GM12864 (cell line): Measurements from ENCODE around the gene TGIF1.
A peak's percentile ranks its signal among the peaks of the same experiment; 100 is the strongest.

Experiments
- DNase-seq: peaks from one replicate; pipeline ENCODE4 v3.0.0-alpha.2; 2011; ENCODE audit warnings: low read depth
- H3K4me3 ChIP-seq: 2 replicates; pipeline ENCODE4 v1.5.1; 2011; ENCODE audit warnings: mild to moderate bottlenecking, low read depth, low read length, control low read depth
- TF ChIP-seq, protein P1 (sequence below): IDR thresholded peaks from 2 replicates; pipeline ENCODE4 v1.5.1; 2011; ENCODE audit warnings: low read depth, mild to moderate bottlenecking, moderate library complexity, low read length, control low read depth, inconsistent platforms; ENCODE audit errors: missing control alignments

The TGIF1 gene

DNA sequence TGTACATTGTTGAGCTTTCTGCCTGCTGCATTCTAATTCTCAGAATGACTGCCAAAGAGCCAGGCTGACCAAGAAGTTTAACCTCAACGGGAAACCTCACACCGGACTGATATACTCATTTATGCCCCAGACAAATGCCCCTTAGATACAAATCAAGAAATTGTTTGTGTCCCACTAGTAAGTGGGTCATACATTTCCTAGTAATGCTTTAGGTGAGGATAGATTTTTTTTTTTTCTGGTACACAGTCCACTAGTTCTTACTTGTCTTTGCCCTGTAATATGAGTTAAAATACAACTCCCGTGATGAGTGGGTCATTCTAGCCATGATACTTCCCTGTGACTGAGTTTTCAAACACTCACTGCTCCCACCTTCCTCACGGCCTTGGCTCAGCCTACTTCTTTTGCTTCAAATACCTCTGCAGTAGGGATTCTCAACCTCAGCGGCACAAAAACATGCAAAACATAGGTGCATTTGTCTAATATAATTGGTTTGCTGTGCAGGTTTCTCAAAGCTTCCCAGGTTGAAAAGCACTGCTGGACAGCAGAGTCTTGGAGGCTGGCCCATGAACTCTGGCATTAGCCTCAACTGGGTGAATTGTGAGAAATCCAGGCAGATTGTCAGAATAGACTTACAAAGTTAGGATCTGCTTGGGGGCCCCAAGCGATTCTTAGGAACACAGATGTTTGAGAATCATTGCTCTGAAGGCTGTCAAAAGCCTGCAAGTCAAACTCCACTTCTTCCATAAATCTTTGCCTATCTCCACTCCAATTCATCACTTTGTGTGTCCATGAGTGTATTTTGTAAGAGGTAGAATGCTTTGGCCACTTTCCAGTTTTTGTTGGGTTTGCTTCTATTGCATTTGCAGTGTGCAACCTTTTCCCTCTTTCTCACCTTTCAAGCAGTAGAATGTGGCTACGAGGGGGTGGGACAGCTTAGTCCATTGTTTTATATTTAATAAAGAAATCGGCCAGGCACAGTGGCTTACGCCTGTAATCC lies 35.5 kb downstream of the TGIF1 start:
- H3K4me3 ChIP-seq: no peak overlapping the region
- TF ChIP-seq, protein P1, sequence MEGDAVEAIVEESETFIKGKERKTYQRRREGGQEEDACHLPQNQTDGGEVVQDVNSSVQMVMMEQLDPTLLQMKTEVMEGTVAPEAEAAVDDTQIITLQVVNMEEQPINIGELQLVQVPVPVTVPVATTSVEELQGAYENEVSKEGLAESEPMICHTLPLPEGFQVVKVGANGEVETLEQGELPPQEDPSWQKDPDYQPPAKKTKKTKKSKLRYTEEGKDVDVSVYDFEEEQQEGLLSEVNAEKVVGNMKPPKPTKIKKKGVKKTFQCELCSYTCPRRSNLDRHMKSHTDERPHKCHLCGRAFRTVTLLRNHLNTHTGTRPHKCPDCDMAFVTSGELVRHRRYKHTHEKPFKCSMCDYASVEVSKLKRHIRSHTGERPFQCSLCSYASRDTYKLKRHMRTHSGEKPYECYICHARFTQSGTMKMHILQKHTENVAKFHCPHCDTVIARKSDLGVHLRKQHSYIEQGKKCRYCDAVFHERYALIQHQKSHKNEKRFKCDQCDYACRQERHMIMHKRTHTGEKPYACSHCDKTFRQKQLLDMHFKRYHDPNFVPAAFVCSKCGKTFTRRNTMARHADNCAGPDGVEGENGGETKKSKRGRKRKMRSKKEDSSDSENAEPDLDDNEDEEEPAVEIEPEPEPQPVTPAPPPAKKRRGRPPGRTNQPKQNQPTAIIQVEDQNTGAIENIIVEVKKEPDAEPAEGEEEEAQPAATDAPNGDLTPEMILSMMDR: no peak
- no peak for DNase-seq

- no peak for DNase-seq
- TF ChIP-seq, protein P1: no peak
- H3K4me3 ChIP-seq: no peak overlapping the region
Measured at GRCh38 chr18:3486512-3486911, 36.5 kb downstream of the TGIF1 start.

DNA sequence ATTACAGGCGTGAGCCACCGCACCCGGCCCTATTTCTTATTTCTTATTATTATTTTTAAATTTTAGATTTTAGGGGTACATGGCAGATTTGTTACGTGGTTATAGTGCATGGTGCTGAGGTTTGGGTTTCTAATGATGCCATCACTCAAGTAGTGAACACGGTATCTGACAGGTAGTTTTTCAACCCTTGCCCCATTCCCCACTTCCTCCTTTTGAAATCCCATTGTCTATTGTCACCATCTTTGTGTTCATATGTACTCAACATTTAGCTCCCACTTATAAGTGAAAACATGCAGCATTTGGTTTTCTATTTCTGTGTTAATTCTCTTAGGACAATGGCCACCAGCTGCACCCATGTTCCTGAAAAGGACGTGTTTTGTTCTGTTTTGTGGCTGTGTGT lies 39.5 kb downstream of the TGIF1 start:
- no peak for DNase-seq
- TF ChIP-seq, protein P1: no peak
- H3K4me3 ChIP-seq: no peak overlapping the region

DNA sequence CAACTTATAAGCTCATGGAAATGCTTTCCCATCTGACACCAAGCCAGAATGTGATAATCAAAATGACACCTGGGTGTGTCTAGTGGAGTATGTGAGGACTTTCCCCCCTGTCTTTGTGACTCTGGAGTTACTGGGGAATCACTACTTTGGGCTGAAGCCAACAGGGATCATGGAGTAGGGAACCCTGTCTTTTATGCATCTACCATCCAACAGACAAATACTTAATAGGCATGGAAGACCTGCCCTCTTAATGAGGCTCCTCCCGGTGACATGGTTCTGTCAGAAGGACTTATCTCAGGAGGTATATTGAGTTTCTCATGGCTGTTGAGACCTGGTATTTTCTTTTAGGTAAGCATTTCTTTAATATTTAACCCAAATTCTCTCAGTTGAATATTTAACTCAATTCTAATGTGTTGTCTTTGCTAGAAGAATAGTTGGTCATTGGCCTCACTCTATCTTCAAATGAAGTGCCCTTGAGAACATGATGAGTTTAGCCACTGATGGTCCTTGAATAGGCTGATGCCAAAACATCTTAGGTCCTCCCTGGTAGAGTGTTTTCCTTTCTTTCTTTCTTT lies 42.1 kb downstream of the TGIF1 start:
- H3K4me3 ChIP-seq: no peak overlapping the region
- TF ChIP-seq, protein P1: no peak
- no peak for DNase-seq

DNA sequence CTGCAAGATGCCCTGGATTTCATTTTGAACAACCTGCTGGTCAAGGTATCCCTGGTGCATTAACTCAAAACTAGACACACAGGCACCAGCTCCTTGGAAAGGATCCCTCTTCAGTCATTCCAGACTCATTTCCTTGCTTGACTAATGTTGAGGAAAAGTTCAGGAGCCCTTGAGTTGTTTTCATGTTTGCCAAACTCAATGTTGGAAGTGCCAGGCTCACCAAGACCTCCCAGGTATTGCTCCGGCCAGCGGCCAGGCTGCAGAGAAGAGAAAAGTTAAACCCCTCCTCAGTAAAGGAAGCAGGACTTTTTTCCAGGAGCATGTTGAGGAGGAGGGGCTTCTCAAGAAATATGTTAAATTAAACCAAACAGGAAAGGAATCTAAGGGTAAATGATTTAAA lies 42.7 kb downstream of the TGIF1 start:
- TF ChIP-seq, protein P1: no peak
- no peak overlapping the region for H3K4me3 ChIP-seq
- no peak for DNase-seq

DNA sequence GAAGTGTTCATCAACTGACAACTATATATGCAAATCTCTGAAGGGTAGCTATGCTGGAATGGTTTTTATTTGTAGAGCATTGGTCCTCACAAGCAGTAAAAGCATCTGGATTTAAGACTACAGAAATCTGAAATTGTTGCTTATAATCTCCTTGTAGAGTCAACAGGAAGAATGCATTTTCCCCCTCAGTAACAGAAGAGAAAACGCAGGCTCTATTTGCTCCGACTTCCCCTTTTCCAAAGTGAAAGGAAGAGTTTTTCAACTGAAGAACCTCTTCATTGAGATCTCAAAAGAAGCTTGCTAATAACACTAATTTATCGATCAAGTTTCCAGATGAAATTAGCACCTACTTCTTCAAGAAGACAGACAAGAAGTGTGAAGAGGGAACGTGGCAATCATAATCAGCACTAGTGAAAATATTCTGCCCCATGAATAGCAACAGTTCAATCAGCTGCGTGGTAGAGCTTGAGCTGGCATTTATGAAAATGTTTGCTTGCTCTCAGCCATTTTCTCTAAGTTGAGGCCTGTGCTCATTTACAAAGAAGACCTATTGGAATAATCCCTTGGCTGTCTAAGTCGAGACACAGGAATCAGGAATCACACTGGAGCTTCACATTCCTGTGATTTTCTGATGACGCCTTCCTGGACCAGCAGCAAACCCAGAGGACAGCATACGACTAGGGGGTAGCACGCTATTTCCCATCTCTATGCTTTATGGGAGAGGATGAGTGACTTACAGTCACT lies 43.7 kb downstream of the TGIF1 start:
- H3K4me3 ChIP-seq: peak overlapping the region; percentile 16; the same call in 1 of the 2 replicates
- TF ChIP-seq, protein P1: no peak
- DNase-seq: no peak
